ENCODE data around the gene ARHGEF6.

The ARHGEF6 gene

DNA sequence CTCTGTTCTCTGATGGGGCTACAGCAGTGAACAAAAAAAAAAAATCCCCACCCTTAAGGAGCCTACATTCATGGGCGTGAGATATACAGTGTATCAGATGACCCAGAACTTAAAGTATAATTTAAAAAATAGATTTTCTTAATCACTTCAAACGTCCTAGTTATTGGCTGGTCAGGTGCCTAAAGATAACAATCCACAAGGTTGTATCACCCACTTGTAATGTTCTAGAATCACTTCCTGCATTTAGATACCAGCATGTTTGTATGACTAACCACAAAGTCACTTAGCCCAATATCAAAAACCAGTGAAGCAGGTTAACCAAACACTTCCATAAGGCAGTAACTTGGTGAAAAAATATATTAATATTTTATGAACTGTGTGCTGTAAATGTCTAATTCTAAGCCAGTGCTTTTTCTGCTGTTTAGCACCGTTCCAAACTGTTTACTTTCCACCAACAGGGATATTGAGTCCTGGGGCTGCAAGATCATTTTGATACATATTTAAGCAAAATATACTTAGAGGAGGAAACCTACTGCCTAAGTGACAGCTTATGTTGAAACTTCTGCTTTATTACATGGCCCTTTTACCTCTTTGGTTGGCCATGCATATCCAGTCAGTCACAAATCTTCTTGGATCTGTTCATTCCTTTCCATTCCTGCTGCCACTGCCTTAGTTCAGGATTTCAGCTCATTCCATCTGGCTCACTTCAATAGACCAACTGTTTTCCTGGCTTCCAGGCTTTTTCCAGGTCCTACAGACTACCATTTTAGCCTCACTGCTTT is 89.5 kb downstream of the ARHGEF6 start:
- Histone ChIP-seq H3K4me1 (ENCODE audit: control extremely low read depth in 1 of 4, control insufficient read depth in 4 of 4, insufficient read depth in 4 of 4, low read length in 3 of 4) (peaks cover 0 to 6% (median 0%) of the 10 kb centered on the region in 4 experiments), H3K27me3 (replicated peaks in 2 of 5; ENCODE audit: control insufficient read depth in 4 of 5, insufficient read depth in 5 of 5, low read length in 4 of 5) (no peaks in the 10 kb centered on the region), H3K27ac (ENCODE audit: insufficient read depth in 1 of 2, low read depth in 1 of 2, low read length in 2 of 2, poor library complexity in 1 of 2, severe bottlenecking in 2 of 2) (no peak overlapping the region), H3K36me3 (ENCODE audit: control insufficient read depth in 4 of 4, insufficient read depth in 4 of 4, low read length in 3 of 4) (peaks cover 3 to 30% (median 7%) of the 10 kb centered on the region in 4 experiments), H3K9me3 (ENCODE audit: control extremely low read depth in 1 of 5, control insufficient read depth in 4 of 5, insufficient read depth in 2 of 5, low read depth in 1 of 5, low read length in 4 of 5) (no peaks in the 10 kb centered on the region), H3K4me3 (ENCODE audit: control insufficient read depth in 1 of 7, extremely low read depth in 1 of 7, insufficient read depth in 4 of 7, low read depth in 2 of 7, low read length in 6 of 7) (no peak overlapping the region)
- ChIA-PET CTCF (interaction anchor here (1.1 to 1.7 kb wide), 3 partner anchors 14 to 83 kb away, joined by 3 to 4 read pairs (median 3); no protein-coding TSS in a partner anchor), POLR2A (no interaction called here)
- DNase-seq = peak in 1 of 3 donors; percentile 19
- WGBS (ENCODE audit: insufficient coverage) = no CpG with 5 or more reads among the region's 3 CpGs

- DNase-seq = peak in 1 of 3 donors; percentile 23
- Histone ChIP-seq H3K36me3 (ENCODE audit: control insufficient read depth in 4 of 4, insufficient read depth in 4 of 4, low read length in 3 of 4) (peaks cover 7 to 41% (median 13%) of the 10 kb centered on the region in 4 experiments), H3K4me3 (ENCODE audit: control insufficient read depth in 1 of 7, extremely low read depth in 1 of 7, insufficient read depth in 4 of 7, low read depth in 2 of 7, low read length in 6 of 7) (no peak overlapping the region), H3K27ac (ENCODE audit: insufficient read depth in 1 of 2, low read depth in 1 of 2, low read length in 2 of 2, poor library complexity in 1 of 2, severe bottlenecking in 2 of 2) (no peak overlapping the region), H3K27me3 (replicated peaks in 2 of 5; ENCODE audit: control insufficient read depth in 4 of 5, insufficient read depth in 5 of 5, low read length in 4 of 5) (no peaks in the 10 kb centered on the region), H3K9me3 (ENCODE audit: control extremely low read depth in 1 of 5, control insufficient read depth in 4 of 5, insufficient read depth in 2 of 5, low read depth in 1 of 5, low read length in 4 of 5) (no peaks in the 10 kb centered on the region), H3K4me1 (ENCODE audit: control extremely low read depth in 1 of 4, control insufficient read depth in 4 of 4, insufficient read depth in 4 of 4, low read length in 3 of 4) (peaks cover 0 to 6% (median 0%) of the 10 kb centered on the region in 4 experiments)
- 62% methylated on average over 6 of the region's 6 CpGs for WGBS (ENCODE audit: insufficient coverage)
- CTCF ChIA-PET = interaction anchor here (1.7 kb wide), 1 partner anchor 81 kb away, joined by 4 read pairs; no protein-coding TSS in a partner anchor
- POLR2A ChIA-PET = no interaction called here
Observed at GRCh38 chrX:136689436-136689835, 91.3 kb downstream of the ARHGEF6 start.

DNA sequence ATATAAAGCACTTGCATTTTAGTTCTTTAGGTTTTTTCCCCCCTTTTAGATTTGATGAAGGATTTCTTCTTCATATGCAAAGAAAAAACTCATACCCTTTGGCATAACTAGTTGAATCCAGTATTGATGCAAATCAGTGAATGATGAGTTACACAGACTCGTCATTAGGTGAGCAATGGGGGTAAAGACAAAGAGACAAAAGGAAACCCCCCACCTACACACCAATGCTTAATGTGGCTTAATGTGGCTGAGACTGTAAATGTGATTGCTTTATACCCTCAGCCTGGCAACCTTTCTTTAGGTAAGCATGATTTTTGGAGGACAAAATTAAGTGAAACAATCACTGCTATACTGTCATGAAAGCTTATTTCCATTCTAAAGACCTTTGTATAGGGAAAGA is 93.3 kb downstream of the ARHGEF6 start:
- no peaks in the 10 kb centered on the region for H3K9me3 ChIP-seq (ENCODE audit: control extremely low read depth in 1 of 5, control insufficient read depth in 4 of 5, insufficient read depth in 2 of 5, low read depth in 1 of 5, low read length in 4 of 5)
- H3K27me3 ChIP-seq (replicated peaks in 2 of 5; ENCODE audit: control insufficient read depth in 4 of 5, insufficient read depth in 5 of 5, low read length in 4 of 5) = no peaks in the 10 kb centered on the region
- WGBS (ENCODE audit: insufficient coverage) = no CpG with 5 or more reads among the region's 1 CpG
- POLR2A ChIA-PET = no interaction called here
- H3K4me1 ChIP-seq (ENCODE audit: control extremely low read depth in 1 of 4, control insufficient read depth in 4 of 4, insufficient read depth in 4 of 4, low read length in 3 of 4) = peaks cover 0 to 6% (median 0%) of the 10 kb centered on the region in 4 experiments
- CTCF ChIA-PET = no interaction called here
- no peak overlapping the region for H3K27ac ChIP-seq (ENCODE audit: insufficient read depth in 1 of 2, low read depth in 1 of 2, low read length in 2 of 2, poor library complexity in 1 of 2, severe bottlenecking in 2 of 2)
- DNase-seq = no peak
- H3K36me3 ChIP-seq (ENCODE audit: control insufficient read depth in 4 of 4, insufficient read depth in 4 of 4, low read length in 3 of 4) = peaks cover 6 to 55% (median 19%) of the 10 kb centered on the region in 4 experiments
- no peak overlapping the region for H3K4me3 ChIP-seq (ENCODE audit: control insufficient read depth in 1 of 7, extremely low read depth in 1 of 7, insufficient read depth in 4 of 7, low read depth in 2 of 7, low read length in 6 of 7)

GRCh38 chrX:136684120-136684519 is 96.6 kb downstream of the ARHGEF6 start:
- WGBS (ENCODE audit: insufficient coverage) = 76% methylated on average over 4 of the region's 5 CpGs
- CTCF ChIA-PET = interaction anchor here (1.0 kb wide), 1 partner anchor 11 kb away, joined by 3 read pairs; no protein-coding TSS in a partner anchor
- peaks cover 4 to 77% (median 28%) of the 10 kb centered on the region in 4 experiments for H3K36me3 ChIP-seq (ENCODE audit: control insufficient read depth in 4 of 4, insufficient read depth in 4 of 4, low read length in 3 of 4)

DNA sequence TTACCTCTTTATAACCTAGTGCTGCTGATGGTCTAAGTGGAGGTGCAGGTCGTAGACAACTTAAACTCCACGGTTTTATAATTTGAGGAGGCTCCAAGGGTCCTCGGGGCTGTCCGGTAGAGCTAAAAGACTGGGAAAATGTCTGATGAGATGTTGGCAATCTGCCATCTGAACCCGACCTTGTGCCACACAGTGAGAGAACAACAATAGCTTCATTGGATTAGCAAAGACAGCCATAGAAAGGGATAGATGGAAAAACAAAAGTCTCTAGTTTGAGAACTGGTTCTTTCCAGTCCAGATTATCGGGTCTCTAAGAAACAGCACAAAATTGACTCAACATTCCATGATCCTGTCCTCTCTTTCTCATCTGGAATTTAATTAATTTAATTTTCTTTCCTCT is 101.2 kb downstream of the ARHGEF6 start:
- no peak overlapping the region for H3K27ac ChIP-seq (ENCODE audit: insufficient read depth in 1 of 2, low read depth in 1 of 2, low read length in 2 of 2, poor library complexity in 1 of 2, severe bottlenecking in 2 of 2)
- 67% methylated on average over 4 of the region's 6 CpGs for WGBS (ENCODE audit: insufficient coverage)
- no peaks in the 10 kb centered on the region for H3K4me1 ChIP-seq (ENCODE audit: control extremely low read depth in 1 of 4, control insufficient read depth in 4 of 4, insufficient read depth in 4 of 4, low read length in 3 of 4)
- H3K36me3 ChIP-seq (ENCODE audit: control insufficient read depth in 4 of 4, insufficient read depth in 4 of 4, low read length in 3 of 4) = peaks cover 4 to 73% (median 21%) of the 10 kb centered on the region in 4 experiments
- CTCF ChIA-PET = interaction anchor here (1.2 kb wide), 1 partner anchor 71 kb away, joined by 5 read pairs; no protein-coding TSS in a partner anchor
- no peak for DNase-seq
- H3K4me3 ChIP-seq (ENCODE audit: control insufficient read depth in 1 of 7, extremely low read depth in 1 of 7, insufficient read depth in 4 of 7, low read depth in 2 of 7, low read length in 6 of 7) = no peak overlapping the region
- no peaks in the 10 kb centered on the region for H3K9me3 ChIP-seq (ENCODE audit: control extremely low read depth in 1 of 5, control insufficient read depth in 4 of 5, insufficient read depth in 2 of 5, low read depth in 1 of 5, low read length in 4 of 5)
- no peaks in the 10 kb centered on the region for H3K27me3 ChIP-seq (replicated peaks in 2 of 5; ENCODE audit: control insufficient read depth in 4 of 5, insufficient read depth in 5 of 5, low read length in 4 of 5)
- POLR2A ChIA-PET = no interaction called here

More at GRCh38 chrX:136684120-136684519, 96.6 kb downstream of the ARHGEF6 start:
- no peak for DNase-seq
- no peak overlapping the region for H3K27ac ChIP-seq (ENCODE audit: insufficient read depth in 1 of 2, low read depth in 1 of 2, low read length in 2 of 2, poor library complexity in 1 of 2, severe bottlenecking in 2 of 2)
- no peaks in the 10 kb centered on the region for H3K9me3 ChIP-seq (ENCODE audit: control extremely low read depth in 1 of 5, control insufficient read depth in 4 of 5, insufficient read depth in 2 of 5, low read depth in 1 of 5, low read length in 4 of 5)
- POLR2A ChIA-PET = no interaction called here
- H3K4me1 ChIP-seq (ENCODE audit: control extremely low read depth in 1 of 4, control insufficient read depth in 4 of 4, insufficient read depth in 4 of 4, low read length in 3 of 4) = no peaks in the 10 kb centered on the region
- no peaks in the 10 kb centered on the region for H3K27me3 ChIP-seq (replicated peaks in 2 of 5; ENCODE audit: control insufficient read depth in 4 of 5, insufficient read depth in 5 of 5, low read length in 4 of 5)
- H3K4me3 ChIP-seq (ENCODE audit: control insufficient read depth in 1 of 7, extremely low read depth in 1 of 7, insufficient read depth in 4 of 7, low read depth in 2 of 7, low read length in 6 of 7) = no peak overlapping the region

DNA sequence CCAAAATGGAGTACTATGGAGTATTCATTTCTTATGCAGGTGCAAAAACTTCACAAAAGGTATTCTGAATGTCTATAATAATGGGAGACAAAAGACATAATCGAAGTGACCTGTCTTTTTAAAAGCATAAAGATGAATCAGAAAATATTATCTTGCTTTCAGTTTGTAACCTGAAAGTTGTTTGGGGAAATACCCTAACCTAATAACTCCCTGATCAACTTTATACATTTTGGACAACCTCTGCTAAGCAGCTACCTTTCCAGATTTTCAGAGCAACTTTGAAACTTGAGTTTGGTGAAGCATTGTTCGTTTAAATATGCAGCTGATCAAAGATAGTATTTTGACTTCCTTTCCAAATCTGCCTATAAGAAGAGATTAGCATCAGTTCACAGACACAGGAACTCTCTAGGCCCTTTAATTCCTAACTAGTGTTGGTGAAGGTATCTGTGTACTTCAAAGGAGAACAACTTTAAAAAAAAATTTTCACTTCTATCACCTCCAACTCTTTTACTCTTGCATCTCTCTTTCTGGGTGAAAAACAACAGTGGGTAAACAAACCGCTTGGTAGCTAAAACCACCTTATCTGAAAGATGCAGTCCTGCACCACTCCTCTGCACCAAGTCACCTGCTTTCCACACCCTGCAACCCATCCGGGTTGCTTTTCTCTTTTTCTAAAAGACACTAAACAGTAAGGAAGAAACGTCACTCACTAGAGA is 106.3 kb downstream of the ARHGEF6 start:
- CTCF ChIA-PET = interaction anchor here (0.9 to 1.3 kb wide), 2 partner anchors 9 to 21 kb away, joined by 3 to 4 read pairs; no protein-coding TSS in a partner anchor
- Histone ChIP-seq H3K4me1 (ENCODE audit: control extremely low read depth in 1 of 4, control insufficient read depth in 4 of 4, insufficient read depth in 4 of 4, low read length in 3 of 4) (no peaks in the 10 kb centered on the region), H3K9me3 (ENCODE audit: control extremely low read depth in 1 of 5, control insufficient read depth in 4 of 5, insufficient read depth in 2 of 5, low read depth in 1 of 5, low read length in 4 of 5) (no peaks in the 10 kb centered on the region), H3K27ac (ENCODE audit: insufficient read depth in 1 of 2, low read depth in 1 of 2, low read length in 2 of 2, poor library complexity in 1 of 2, severe bottlenecking in 2 of 2) (no peak overlapping the region), H3K36me3 (ENCODE audit: control insufficient read depth in 4 of 4, insufficient read depth in 4 of 4, low read length in 3 of 4) (peaks cover 12 to 69% (median 18%) of the 10 kb centered on the region in 4 experiments), H3K27me3 (replicated peaks in 2 of 5; ENCODE audit: control insufficient read depth in 4 of 5, insufficient read depth in 5 of 5, low read length in 4 of 5) (no peaks in the 10 kb centered on the region), H3K4me3 (ENCODE audit: control insufficient read depth in 1 of 7, extremely low read depth in 1 of 7, insufficient read depth in 4 of 7, low read depth in 2 of 7, low read length in 6 of 7) (no peak overlapping the region)
- POLR2A ChIA-PET = no interaction called here
- DNase-seq = no peak
- WGBS (ENCODE audit: insufficient coverage) = 79% methylated on average over 1 of the region's 5 CpGs

Measured in common myeloid progenitor, CD34-positive (primary cell).